ENCODE measurements around the gene PMAIP1. TPM values are rescaled to one million over a fixed set of nuclear protein-coding genes. Genes with fewer than 3 reads are reported as not detected.

PMAIP1 gene
- polyA plus RNA-seq, 3 donors, result 40.8 to 56.6 (median 55.7) TPM

DNA sequence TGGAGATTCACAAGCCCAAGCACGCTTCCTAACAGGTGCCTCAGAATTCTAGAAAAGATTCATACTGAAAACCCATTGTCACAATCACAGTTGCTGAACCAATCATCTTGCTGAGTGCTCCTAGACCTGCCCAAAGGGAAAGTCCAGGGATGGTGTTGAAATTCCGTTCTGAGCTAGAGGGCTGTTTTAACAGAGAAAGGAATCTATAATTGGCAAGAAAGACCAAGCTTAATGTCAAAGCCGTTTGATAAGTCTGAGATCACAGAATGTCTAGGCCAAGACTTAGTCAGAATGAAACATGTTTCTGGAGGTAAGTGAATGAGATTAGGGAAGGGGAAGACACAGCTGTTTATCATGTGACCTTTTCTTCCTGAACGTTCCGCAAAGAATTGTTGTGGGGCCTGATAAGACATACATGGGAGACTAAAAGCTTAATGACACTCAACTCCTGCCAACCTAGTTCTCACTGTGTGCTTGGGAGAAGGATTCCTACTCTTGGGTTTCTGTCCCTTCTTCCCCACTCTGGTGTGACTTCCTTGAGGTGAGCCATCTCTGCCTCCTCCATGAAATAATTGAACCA lies 27.5 kb downstream of the PMAIP1 start:
- DNase-seq, result peak in 1 of 3 donors; percentile 63
- Mint-ChIP-seq H3K9me3 (no peaks in the 10 kb centered on the region), H3K4me3 (peak overlapping the region in 1 of 2 donors; percentile 58), H3K36me3 (no peaks in the 10 kb centered on the region), H3K4me1 (peaks cover 15% of the 10 kb centered on the region), H3K27ac (peak overlapping the region in 3 of 7 donors; percentile 14 to 51 (median 27)), H3K27me3 (ENCODE audit: low read depth in 3 of 3) (peaks cover 0 to 4% (median 0%) of the 10 kb centered on the region in 3 donors)
- peak overlapping the region; percentile 36 for H2AFZ ChIP-seq (ENCODE audit: insufficient read depth, low read depth, low read length, poor library complexity, severe bottlenecking)
- H3K36me3 ChIP-seq (replicated peaks in 1 of 2; ENCODE audit: control insufficient read depth in 1 of 2, insufficient read depth in 2 of 2, low read length in 2 of 2), result no peaks in the 10 kb centered on the region
- no peaks in the 10 kb centered on the region for H3K27me3 ChIP-seq (ENCODE audit: control insufficient read depth in 2 of 2, insufficient read depth in 2 of 2, low read length in 2 of 2)
- no peaks in the 10 kb centered on the region for H3K79me2 ChIP-seq (ENCODE audit: insufficient read depth, low read length)
- intact Hi-C loops (cut with micrococcal nuclease), result no loop called here
- H3K9me3 ChIP-seq (replicated peaks in 1 of 2; ENCODE audit: control insufficient read depth in 1 of 2, insufficient read depth in 1 of 2, low read length in 2 of 2), result no peaks in the 10 kb centered on the region
- H3K4me1 ChIP-seq (ENCODE audit: control insufficient read depth in 1 of 2, insufficient read depth in 2 of 2, low read length in 2 of 2), result peaks cover 8 to 9% of the 10 kb centered on the region in 2 donors
- TF ChIP-seq, protein P1, sequence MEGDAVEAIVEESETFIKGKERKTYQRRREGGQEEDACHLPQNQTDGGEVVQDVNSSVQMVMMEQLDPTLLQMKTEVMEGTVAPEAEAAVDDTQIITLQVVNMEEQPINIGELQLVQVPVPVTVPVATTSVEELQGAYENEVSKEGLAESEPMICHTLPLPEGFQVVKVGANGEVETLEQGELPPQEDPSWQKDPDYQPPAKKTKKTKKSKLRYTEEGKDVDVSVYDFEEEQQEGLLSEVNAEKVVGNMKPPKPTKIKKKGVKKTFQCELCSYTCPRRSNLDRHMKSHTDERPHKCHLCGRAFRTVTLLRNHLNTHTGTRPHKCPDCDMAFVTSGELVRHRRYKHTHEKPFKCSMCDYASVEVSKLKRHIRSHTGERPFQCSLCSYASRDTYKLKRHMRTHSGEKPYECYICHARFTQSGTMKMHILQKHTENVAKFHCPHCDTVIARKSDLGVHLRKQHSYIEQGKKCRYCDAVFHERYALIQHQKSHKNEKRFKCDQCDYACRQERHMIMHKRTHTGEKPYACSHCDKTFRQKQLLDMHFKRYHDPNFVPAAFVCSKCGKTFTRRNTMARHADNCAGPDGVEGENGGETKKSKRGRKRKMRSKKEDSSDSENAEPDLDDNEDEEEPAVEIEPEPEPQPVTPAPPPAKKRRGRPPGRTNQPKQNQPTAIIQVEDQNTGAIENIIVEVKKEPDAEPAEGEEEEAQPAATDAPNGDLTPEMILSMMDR (IDR thresholded peaks at IDR 0.05), result no peak
- peak overlapping the region in 1 of 2 donors; percentile 22 for H3K27ac ChIP-seq (ENCODE audit: low read depth in 1 of 2, low read length in 2 of 2)
- no peak overlapping the region for H3K9ac ChIP-seq (ENCODE audit: insufficient read depth, low read length, poor library complexity, severe bottlenecking)
- H4K20me1 ChIP-seq (ENCODE audit: insufficient read depth, low read length), result no peaks in the 10 kb centered on the region
- no peak overlapping the region for H3K4me3 ChIP-seq (replicated peaks in 1 of 3; ENCODE audit: low read depth in 2 of 3, low read length in 3 of 3)
- H3K4me2 ChIP-seq (replicated peaks; ENCODE audit: extremely low read depth, low read length, poor library complexity, severe bottlenecking), result no peak overlapping the region
- 29% methylated on average over 1 of the region's 5 CpGs for WGBS (ENCODE audit: insufficient coverage)

DNA sequence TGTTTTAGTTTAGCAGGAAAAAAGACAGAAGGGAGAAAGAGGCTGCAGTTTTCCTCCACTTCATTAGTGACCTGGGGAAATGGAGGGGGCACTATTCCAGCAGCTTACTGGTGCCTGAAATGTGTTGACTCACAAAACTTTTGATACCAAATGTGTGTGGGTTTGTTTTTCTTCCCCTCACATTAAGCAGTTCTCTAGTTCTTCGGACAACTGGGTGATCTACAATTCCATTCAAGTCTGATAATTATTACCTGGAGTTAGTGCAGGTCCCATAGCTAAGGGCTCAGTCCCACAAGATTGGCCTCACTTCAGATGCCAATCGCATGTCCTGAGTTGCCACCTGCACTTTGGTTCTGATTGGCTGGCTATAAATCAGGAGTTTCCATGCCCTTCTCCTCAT lies 28.4 kb downstream of the PMAIP1 start:
- no peaks in the 10 kb centered on the region for H3K36me3 ChIP-seq (replicated peaks in 1 of 2; ENCODE audit: control insufficient read depth in 1 of 2, insufficient read depth in 2 of 2, low read length in 2 of 2)
- no peak overlapping the region for H2AFZ ChIP-seq (ENCODE audit: insufficient read depth, low read depth, low read length, poor library complexity, severe bottlenecking)
- no CpG with 5 or more reads among the region's 2 CpGs for WGBS (ENCODE audit: insufficient coverage)
- TF ChIP-seq, protein P1 (IDR thresholded peaks at IDR 0.05), result no peak
- H3K9ac ChIP-seq (ENCODE audit: insufficient read depth, low read length, poor library complexity, severe bottlenecking), result no peak overlapping the region
- no peaks in the 10 kb centered on the region for H3K79me2 ChIP-seq (ENCODE audit: insufficient read depth, low read length)
- Mint-ChIP-seq H3K36me3 (no peaks in the 10 kb centered on the region), H3K27me3 (ENCODE audit: low read depth in 3 of 3) (peaks cover 0 to 4% (median 0%) of the 10 kb centered on the region in 3 donors), H3K27ac (no peak overlapping the region), H3K4me1 (peaks cover 15% of the 10 kb centered on the region), H3K4me3 (no peak overlapping the region), H3K9me3 (no peaks in the 10 kb centered on the region)
- no peaks in the 10 kb centered on the region for H4K20me1 ChIP-seq (ENCODE audit: insufficient read depth, low read length)
- H3K4me3 ChIP-seq (replicated peaks in 1 of 3; ENCODE audit: low read depth in 2 of 3, low read length in 3 of 3), result no peak overlapping the region
- H3K27ac ChIP-seq (ENCODE audit: low read depth in 1 of 2, low read length in 2 of 2), result no peak overlapping the region
- no peak for DNase-seq
- H3K27me3 ChIP-seq (ENCODE audit: control insufficient read depth in 2 of 2, insufficient read depth in 2 of 2, low read length in 2 of 2), result no peaks in the 10 kb centered on the region
- no peaks in the 10 kb centered on the region for H3K9me3 ChIP-seq (replicated peaks in 1 of 2; ENCODE audit: control insufficient read depth in 1 of 2, insufficient read depth in 1 of 2, low read length in 2 of 2)
- no peak overlapping the region for H3K4me2 ChIP-seq (replicated peaks; ENCODE audit: extremely low read depth, low read length, poor library complexity, severe bottlenecking)
- H3K4me1 ChIP-seq (ENCODE audit: control insufficient read depth in 1 of 2, insufficient read depth in 2 of 2, low read length in 2 of 2), result peaks cover 8 to 9% of the 10 kb centered on the region in 2 donors
- intact Hi-C loops (cut with micrococcal nuclease), result no loop called here

All from CD14-positive monocyte (primary cell).